T-helper 1 cell treated with Interleukin-12 subunit alpha and Interleukin-12 subunit beta and Interleukin-4 antibody, amounts not matched to agents 30 ng/mL and 1 ng/mL, for 36 hours (primary cell): ENCODE data around the gene APBB1. TPM values are rescaled to one million over a fixed set of nuclear protein-coding genes. Genes with fewer than 3 reads are reported as not detected.

Experiments used
- intact Hi-C: fragments of 100-400 bp; cut with micrococcal nuclease; formaldehyde crosslinking; loops from one replicate; pipeline ENCODE4 v1.15.1; 2024
- total RNA-seq: library from RNA; stranded (reverse); gene quantifications from 2 replicates; pipeline ENCODE4 v1.2.3, GENCODE V29; 2022

The APBB1 gene
- total RNA-seq, 1 donor from 2014 or later, result 45.5 TPM

- intact Hi-C loops, result loop anchor here (1.0 kb wide), 8 partner anchors 16 to 209 kb away; partner anchors contain the start of genes ARFIP2, FHIP1B, SMPD1 and TIMM10B
These were observed 311 bp downstream of the APBB1 start for GRCh38 chr11:6418557-6419008.

- intact Hi-C loops, result no loop called here
These were observed 862 bp downstream of the APBB1 start for GRCh38 chr11:6417907-6418556.

GRCh38 chr11:6415797-6416196, 3.1 kb downstream of the APBB1 start:
- intact Hi-C loops, result loop anchor here (1.0 kb wide), 1 partner anchor 13 kb away; no protein-coding TSS in a partner anchor

GRCh38 chr11:6414874-6415328, 4.0 kb downstream of the APBB1 start:
- intact Hi-C loops, result loop anchor here (1.0 kb wide), 1 partner anchor 13 kb away; no protein-coding TSS in a partner anchor

GRCh38 chr11:6413791-6414201, 5.1 kb downstream of the APBB1 start:
- intact Hi-C loops, result loop anchor here (1.0 kb wide), 1 partner anchor 23 kb away; the partner anchor contains the start of gene SMPD1

GRCh38 chr11:6411594-6412031, 7.3 kb downstream of the APBB1 start:
- intact Hi-C loops, result no loop called here

GRCh38 chr11:6410695-6411430, 8.0 kb downstream of the APBB1 start:
- intact Hi-C loops, result no loop called here

- intact Hi-C loops, result no loop called here
These were observed 12.5 kb downstream of the APBB1 start for GRCh38 chr11:6406370-6406769.

GRCh38 chr11:6405846-6406245, 13.0 kb downstream of the APBB1 start:
- intact Hi-C loops, result no loop called here

GRCh38 chr11:6405052-6405667, 13.7 kb downstream of the APBB1 start:
- intact Hi-C loops, result no loop called here

- intact Hi-C loops, result no loop called here
These were observed 14.4 kb downstream of the APBB1 start for GRCh38 chr11:6404342-6405051.

GRCh38 chr11:6403539-6403938, 15.4 kb downstream of the APBB1 start:
- intact Hi-C loops, result no loop called here

- intact Hi-C loops, result loop anchor here (1.0 kb wide), 8 partner anchors 12 to 344 kb away; partner anchors contain the start of genes APBB1, ARFIP2, SMPD1 and TIMM10B
These were observed 16.3 kb downstream of the APBB1 start for GRCh38 chr11:6402561-6402981.

- intact Hi-C loops, result loop anchor here (1.0 kb wide), 8 partner anchors 12 to 344 kb away; partner anchors contain the start of genes APBB1, ARFIP2, SMPD1 and TIMM10B
These were observed 16.8 kb downstream of the APBB1 start for GRCh38 chr11:6402061-6402470.

- intact Hi-C loops, result no loop called here
These were observed 17.4 kb downstream of the APBB1 start for GRCh38 chr11:6401464-6401863.

- intact Hi-C loops, result no loop called here
These were observed 18.2 kb downstream of the APBB1 start for GRCh38 chr11:6400431-6401345.

- intact Hi-C loops, result no loop called here
These were observed 21.3 kb downstream of the APBB1 start for GRCh38 chr11:6397636-6398035.

GRCh38 chr11:6397156-6397555, 21.7 kb downstream of the APBB1 start:
- intact Hi-C loops, result no loop called here

- intact Hi-C loops, result no loop called here
These were observed 23.3 kb downstream of the APBB1 start for GRCh38 chr11:6395470-6396060.
